K562 (cell line): ENCODE results near the gene CPNE8. TPM values are rescaled to one million over a fixed set of nuclear protein-coding genes. Genes with fewer than 3 reads are reported as not detected.

Experiments
- ATAC-seq: fragments of 200-7000 bp; cut with Tn5 transposase; 3 replicates; pipeline ENCODE4 v1.9.1; 2020; ENCODE audit warnings: moderate library complexity
- BruUV-seq: library from RNA; stranded (reverse); fragments of 400-500 nt; replicated peaks from 2 replicates; lab custom pipeline; 2021; lab: Mats Ljungman, UMichigan
- CTCF ChIA-PET: fragments of 300-600 bp; formaldehyde crosslinking; extraction: SDS; loops from one replicate; lab custom pipeline; 2021; ENCODE audit warnings: low intra/inter-chr PET ratio; lab: Yijun Ruan, JAX
- POLR2A ChIA-PET: fragments of 300-600, 350-650 bp; sonication (Branson Sonifier 250); formaldehyde crosslinking; extraction: SDS; loops from one replicate; lab custom pipeline; 2021; ENCODE audit warnings: antibody characterized with exemption, inconsistent platforms; lab: Yijun Ruan, JAX
- DNase-seq, 4 experiments: peaks; one replicate each; pipeline versions ENCODE4 v3.0.0 to v3.0.0-alpha.2; 2011 to 2018; ENCODE audit warnings: low spot score in 3 of 4, mixed read lengths in 3 of 4; ENCODE audit errors: extremely low read depth in 1 of 4
- FAIRE-seq: peaks from 2 replicates; lab custom pipeline; 2011; peaks lifted over from hg19 to GRCh38; lab: Jason Lieb, UNC
- H2AFZ ChIP-seq: 2 replicates; pipeline ENCODE4 v1.6.0; 2011; ENCODE audit warnings: low read depth, low read length, control low read depth, inconsistent platforms
- H3K27ac ChIP-seq: fragments of 200-600 bp; 3 replicates; pipeline ENCODE4 v1.8.0; 2011; ENCODE audit warnings: low read depth, mild to moderate bottlenecking, control low read depth, inconsistent platforms, low read length, moderate library complexity, mixed read lengths; ENCODE audit errors: extremely low read depth
- H3K27me3 ChIP-seq, 2 experiments: fragments of 300-600 bp in 1 of 2; 2 replicates in 1 of 2; 3 replicates in 1 of 2; pipeline versions ENCODE4 v1.6.0 to v1.8.0; 2011; ENCODE audit warnings: inconsistent platforms in 2 of 2, low read length in 2 of 2, mild to moderate bottlenecking in 1 of 2, mixed read lengths in 1 of 2, moderate library complexity in 1 of 2; ENCODE audit not compliant: control insufficient read depth in 2 of 2, insufficient read depth in 2 of 2
- H3K36me3 ChIP-seq: fragments of 300-600 bp; 3 replicates; pipeline ENCODE4 v1.8.0; 2011; ENCODE audit warnings: mild to moderate bottlenecking, low read length, inconsistent platforms; ENCODE audit not compliant: control insufficient read depth, insufficient read depth
- H3K4me1 ChIP-seq, 2 experiments: fragments of 200-600 bp in 1 of 2; replicated peaks in 1 of 2; 2 replicates in 1 of 2; 3 replicates in 1 of 2; pipeline versions ENCODE4 v1.5.1 to v1.8.0; 2011; ENCODE audit warnings: inconsistent platforms in 2 of 2, low read length in 2 of 2, mild to moderate bottlenecking in 1 of 2, mixed read lengths in 1 of 2, moderate library complexity in 1 of 2; ENCODE audit not compliant: control insufficient read depth in 2 of 2, insufficient read depth in 2 of 2
- H3K4me2 ChIP-seq: 2 replicates; pipeline ENCODE4 v1.6.1; 2011; ENCODE audit warnings: low read length, control low read depth, inconsistent platforms, mixed read lengths; ENCODE audit not compliant: insufficient read depth
- H3K4me3 ChIP-seq: fragments of 200-600 bp; sonication (generic), shearing (Covaris generic); 2 replicates; pipeline ENCODE4 v1.5.1; 2016; ENCODE audit warnings: control low read depth, inconsistent platforms
- H3K79me2 ChIP-seq: fragments of 200-600 bp; 3 replicates; pipeline ENCODE4 v1.8.0; 2011; ENCODE audit warnings: low read length, inconsistent platforms; ENCODE audit not compliant: control insufficient read depth, insufficient read depth
- H3K9ac ChIP-seq, 2 experiments: 2 replicates each; pipeline versions ENCODE4 v1.6.0 to v1.6.1; 2011; ENCODE audit warnings: low read depth in 2 of 2, low read length in 2 of 2, control low read depth in 1 of 2, inconsistent platforms in 1 of 2, mild to moderate bottlenecking in 1 of 2, mixed read lengths in 1 of 2; ENCODE audit not compliant: insufficient read depth in 1 of 2
- H3K9me1 ChIP-seq: one replicate; pipeline ENCODE4 v1.6.0; 2011; ENCODE audit warnings: inconsistent platforms, mild to moderate bottlenecking, low read length, moderate library complexity; ENCODE audit not compliant: control insufficient read depth, insufficient read depth
- H3K9me3 ChIP-seq: replicated peaks from 2 replicates; pipeline ENCODE4 v1.5.1; 2011; ENCODE audit warnings: low read depth, low read length, inconsistent platforms; ENCODE audit not compliant: control insufficient read depth, insufficient read depth
- H4K20me1 ChIP-seq: replicated peaks from 2 replicates; pipeline ENCODE4 v1.6.1; 2011; ENCODE audit warnings: low read length, inconsistent platforms, mixed read lengths; ENCODE audit not compliant: control insufficient read depth, insufficient read depth
- ARHGAP35 ChIP-seq: fragments of 450-650 bp; IDR thresholded peaks from 2 replicates; pipeline ENCODE4 v1.6.1; 2018; ENCODE audit not compliant: partially characterized antibody
- ASH1L ChIP-seq: fragments of 450-650 bp; IDR thresholded peaks from 2 replicates; pipeline ENCODE4 v1.6.1; 2018; ENCODE audit warnings: borderline replicate concordance, mild to moderate bottlenecking, low read depth; ENCODE audit not compliant: partially characterized antibody
- BRF1 ChIP-seq: IDR thresholded peaks from 3 replicates; pipeline ENCODE4 v1.6.1; 2011; ENCODE audit warnings: borderline replicate concordance, mild to moderate bottlenecking; ENCODE audit not compliant: insufficient read length; ENCODE audit errors: extremely low read depth
- CCNT2 ChIP-seq: IDR thresholded peaks from 2 replicates; pipeline ENCODE4 v1.6.1; 2011; ENCODE audit warnings: borderline replicate concordance, low read depth, mild to moderate bottlenecking, moderate library complexity, mixed read lengths, low read length; ENCODE audit not compliant: insufficient read length; ENCODE audit errors: extremely low read depth
- CREM ChIP-seq: IDR thresholded peaks from 2 replicates; pipeline ENCODE4 v1.6.1; 2014; ENCODE audit warnings: antibody characterized with exemption, low read depth
- ELF4 ChIP-seq: fragments of 450-650 bp; formaldehyde crosslinking; IDR thresholded peaks from 2 replicates; pipeline ENCODE4 v1.4.0; 2022; ENCODE audit warnings: missing genetic modification characterization
- HNRNPK ChIP-seq: fragments of 200-400 bp; formaldehyde crosslinking; IDR thresholded peaks from one replicate; pipeline ENCODE4 v1.6.1; 2018; ENCODE audit warnings: mild to moderate bottlenecking, low read depth, low read length; ENCODE audit not compliant: poor library complexity, severe bottlenecking
- IRF2 ChIP-seq: sonication (generic); formaldehyde crosslinking; IDR thresholded peaks from 2 replicates; pipeline ENCODE4 v1.8.1; 2022; ENCODE audit warnings: mild to moderate bottlenecking, missing genetic modification reagents
- KAT8 ChIP-seq: fragments of 450-650 bp; IDR thresholded peaks from 2 replicates; pipeline ENCODE4 v1.6.1; 2016; ENCODE audit warnings: low read depth, mild to moderate bottlenecking
- KDM5B ChIP-seq: fragments of 200-600 bp; sonication (generic); IDR thresholded peaks from 2 replicates; pipeline ENCODE4 v1.6.1; 2012; ENCODE audit warnings: low read depth, mild to moderate bottlenecking, moderate library complexity, low read length, control low read depth, inconsistent platforms; ENCODE audit not compliant: insufficient replicate concordance
- MIER1 ChIP-seq: fragments of 450-650 bp; IDR thresholded peaks from 2 replicates; pipeline ENCODE4 v1.6.1; 2016; ENCODE audit warnings: antibody characterized with exemption, mild to moderate bottlenecking, low read depth
- RBFOX2 ChIP-seq: fragments of 200-400 bp; formaldehyde crosslinking; IDR thresholded peaks from 2 replicates; pipeline ENCODE4 v1.6.1; 2017; ENCODE audit warnings: low read depth, mild to moderate bottlenecking, low read length, moderate library complexity
- RBM14 ChIP-seq: fragments of 200-400 bp; formaldehyde crosslinking; IDR thresholded peaks from 2 replicates; pipeline ENCODE4 v1.6.1; 2018; ENCODE audit warnings: low read depth, mild to moderate bottlenecking, low read length, moderate library complexity, borderline replicate concordance; ENCODE audit not compliant: insufficient read depth
- RNF2 ChIP-seq: sonication (generic); IDR thresholded peaks from 2 replicates; pipeline ENCODE4 v1.6.1; 2016
- SP1 ChIP-seq: sonication (generic); formaldehyde crosslinking; IDR thresholded peaks from 2 replicates; pipeline ENCODE4 v1.8.1; 2022; ENCODE audit warnings: mild to moderate bottlenecking, missing genetic modification reagents
- STAT5B ChIP-seq: fragments of 250-450 bp; sonication (Bioruptor Pico); IDR thresholded peaks from 2 replicates; pipeline ENCODE4 v1.8.0; 2021; ENCODE audit warnings: mild to moderate bottlenecking, inconsistent platforms
- YBX1 ChIP-seq: fragments of 450-650 bp; IDR thresholded peaks from 2 replicates; pipeline ENCODE4 v1.7.1; 2016; ENCODE audit warnings: mild to moderate bottlenecking
- ZBED1 ChIP-seq: IDR thresholded peaks from 2 replicates; pipeline ENCODE4 v1.6.1; 2014
- ZNF384 ChIP-seq: IDR thresholded peaks from 2 replicates; pipeline ENCODE4 v1.6.1; 2012; ENCODE audit warnings: low read depth, low read length, improper control_type of control experiment
- WGBS: fragments of 100-300 bp; shearing (Covaris generic); methylation state at CpG from one replicate; pipeline ENCODE4 v1.1.6; 2016; ENCODE audit warnings: low coverage, mixed read lengths; ENCODE audit not compliant: insufficient coverage; ENCODE audit errors: missing lambda C conversion rate; 5-methylcytosine and 5-hydroxymethylcytosine counted together
- in situ Hi-C: fragments of 300-500 bp; cut with MboI; formaldehyde crosslinking; loops from 4 replicates; pipeline ENCODE4 v1.15.0; 2018; ENCODE audit warnings: inconsistent platforms, mixed read lengths
- intact Hi-C: fragments of 100-400 bp; cut with micrococcal nuclease; formaldehyde crosslinking; loops from 2 replicates; pipeline ENCODE4 v1.14.2; 2022
- polyA plus RNA-seq, 8 experiments: library from polyadenylated mRNA; depleted of rRNA in 4 of 8; stranded (reverse) in 5 of 8; unstranded in 3 of 8; fragments of >200 nt; fragmentation: Nextera tagmentation in 2 of 8; fragmentation: Illumina TruSeq in 1 of 8; extraction: Ambion mirVana in 2 of 8; extraction: Trizol in 1 of 8; gene quantifications; 2 replicates each; pipeline versions ENCODE4 v1.2.1 to v1.2.3, GENCODE V29; 2011 to 2014; ENCODE audit warnings: inconsistent platforms in 1 of 8, missing spikeins in 1 of 8
- total RNA-seq, 7 experiments: library from RNA; depleted of rRNA in 6 of 7; stranded (reverse); fragments of >200 nt in 6 of 7; fragmentation: Illumina TruSeq in 2 of 7; extraction: Trizol in 2 of 7; gene quantifications; 2 replicates each; pipeline versions ENCODE4 v1.2.1 to v1.2.3, GENCODE V29; 2011 to 2021; ENCODE audit warnings: low replicate concordance in 1 of 7

Gene CPNE8
- total and polyA plus RNA-seq, 9 of the 15 experiments (the other 6 are each of a cell fraction or from before 2014, with no cell fraction given), result 2.4 to 7.0 (median 4.2) TPM

DNA sequence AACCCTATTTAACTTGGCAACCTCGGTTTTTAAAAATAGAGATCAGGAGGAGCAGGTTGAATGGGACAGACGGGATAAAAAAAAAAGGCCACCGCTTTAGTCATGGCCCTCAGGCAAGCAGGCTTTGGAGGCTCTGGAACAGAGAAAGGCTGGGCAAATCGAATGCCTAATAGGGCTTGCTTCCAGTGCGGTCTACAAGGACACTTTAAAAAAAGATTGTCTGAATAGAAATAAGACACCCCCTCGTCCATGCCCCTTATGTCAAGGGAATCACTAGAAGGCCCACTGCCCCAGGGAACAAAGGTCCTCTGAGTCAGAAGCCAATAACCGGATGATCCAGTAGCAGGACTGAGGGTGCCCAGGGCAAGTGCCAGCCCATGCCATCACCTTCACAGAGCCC is 265.8 kb downstream of the CPNE8 start (continued):
- TF ChIP-seq KAT8, result no peak
- TF ChIP-seq CREM, result no peak
- no peak for TF ChIP-seq ASH1L
- TF ChIP-seq, all 486 proteins: peak for 0

GRCh38 chr12:38638401-38638800 is 267.0 kb downstream of the CPNE8 start:
- POLR2A ChIA-PET, result no interaction called here
- Histone ChIP-seq H3K9me3 (no peaks in the 10 kb centered on the region), H3K36me3 (no peaks in the 10 kb centered on the region), H3K9me1 (no peaks in the 10 kb centered on the region), H3K4me1 (no peaks in the 10 kb centered on the region), H2AFZ (no peak overlapping the region), H3K79me2 (no peaks in the 10 kb centered on the region), H4K20me1 (no peaks in the 10 kb centered on the region), H3K4me2 (no peak overlapping the region), H3K27ac (no peak overlapping the region), H3K27me3 (no peaks in the 10 kb centered on the region), H3K9ac (no peak overlapping the region), H3K4me3 (no peak overlapping the region)
- FAIRE-seq (no peak), DNase-seq (no peak), ATAC-seq (no peak)
- WGBS, result 0% methylated on average over 2 of the region's 2 CpGs
- in situ Hi-C loops (no loop called here), intact Hi-C loops (no loop called here)
- CTCF ChIA-PET, result no interaction called here
- no TSS peak for BruUV-seq
- no peak for TF ChIP-seq BRF1
- no peak for TF ChIP-seq ZBED1

DNA sequence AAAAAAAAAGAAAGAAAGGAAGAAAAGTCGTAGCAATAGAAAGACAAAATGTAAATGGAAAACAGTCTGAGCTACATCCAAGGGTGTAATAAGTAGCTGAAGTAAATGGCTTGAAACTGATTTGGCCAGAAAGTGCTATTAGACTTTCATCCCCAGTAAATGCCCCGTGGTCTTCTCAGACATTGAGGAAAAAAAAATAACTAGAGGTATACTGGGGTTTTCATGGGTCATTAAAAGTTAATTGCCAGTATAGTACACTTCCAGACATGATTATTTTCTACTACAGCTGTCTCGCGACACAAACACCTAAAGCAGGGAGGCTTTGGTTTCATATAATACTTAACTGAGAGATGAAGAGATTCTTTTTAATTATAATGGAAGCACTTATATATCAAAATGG is 271.9 kb downstream of the CPNE8 start:
- intact Hi-C loops, result no loop called here
- TF ChIP-seq ELF4, result no peak
- no peak for TF ChIP-seq SP1 (CRISPR knock-in tag)
- TF ChIP-seq ZNF384, result no peak
- TF ChIP-seq ARHGAP35, result no peak
- no peak for TF ChIP-seq IRF2 (CRISPR knock-in tag)
- TF ChIP-seq HNRNPK, result no peak
- no peak for TF ChIP-seq RBM14
- no peak for TF ChIP-seq RNF2
- TF ChIP-seq KDM5B, result no peak
- TF ChIP-seq YBX1, result no peak
- no peak for TF ChIP-seq MIER1
- no peak for TF ChIP-seq RBFOX2
- no peak for TF ChIP-seq STAT5B (CRISPR knock-in tag)
- no peak for TF ChIP-seq CCNT2

More for the DNA sequence above, 271.9 kb downstream of the CPNE8 start:
- WGBS, result 8% methylated on average over 4 of the region's 4 CpGs
- ChIA-PET POLR2A (no interaction called here), CTCF (no interaction called here)
- DNase-seq, result no peak
- no peaks in the 10 kb centered on the region for H3K4me1 ChIP-seq
- no peaks in the 10 kb centered on the region for H3K36me3 ChIP-seq
- no peak overlapping the region for H3K4me2 ChIP-seq
- no peaks in the 10 kb centered on the region for H3K9me3 ChIP-seq
- in situ Hi-C loops, result no loop called here
- H4K20me1 ChIP-seq, result no peaks in the 10 kb centered on the region
- BruUV-seq, result no TSS peak
- H2AFZ ChIP-seq, result no peak overlapping the region
- H3K27me3 ChIP-seq, result no peaks in the 10 kb centered on the region
- H3K9me1 ChIP-seq, result no peaks in the 10 kb centered on the region
- ATAC-seq, result no peak
- no peaks in the 10 kb centered on the region for H3K79me2 ChIP-seq
- no peak overlapping the region for H3K4me3 ChIP-seq
- H3K9ac ChIP-seq, result no peak overlapping the region
- H3K27ac ChIP-seq, result no peak overlapping the region
- no peak for FAIRE-seq
